ENCODE results near the gene PLB1. TPM values are rescaled to one million over a fixed set of nuclear protein-coding genes. Genes with fewer than 3 reads are reported as not detected.

PLB1 gene
- total and polyA plus RNA-seq, 9 of the 15 experiments (the other 6 are each of a cell fraction or from before 2014, with no cell fraction given), result 0.01 to 0.09 (median 0.07) TPM; not detected in 2

DNA sequence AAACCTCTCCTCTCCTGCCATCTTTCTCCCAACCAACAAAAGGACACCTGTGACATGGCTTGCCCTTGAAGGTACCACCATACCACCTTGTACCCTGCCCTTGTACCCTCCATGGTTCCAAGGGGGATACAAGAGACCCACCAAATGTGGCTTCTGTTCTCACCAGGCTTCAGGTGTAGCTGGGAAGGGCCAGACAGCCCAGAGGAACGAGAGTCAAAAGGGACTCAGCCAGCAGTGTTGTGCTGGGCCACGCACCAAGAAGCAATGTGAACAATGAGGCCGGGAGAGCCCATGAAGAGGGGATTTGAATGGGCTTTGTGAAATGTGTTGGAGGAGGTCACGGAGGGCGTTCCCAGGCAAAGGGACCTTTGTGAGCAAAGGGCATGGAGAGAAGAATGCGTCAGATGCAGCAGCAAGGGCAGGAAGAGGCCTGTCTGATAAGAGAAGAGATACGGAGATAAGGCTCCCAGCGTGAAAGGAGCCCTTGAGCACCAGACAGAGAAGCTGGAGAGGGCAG, 48.6 kb downstream of the PLB1 start (continued):
- TF ChIP-seq AFF4 (CRISPR knock-in tag; IDR thresholded peaks at IDR 0.05), result no peak
- TF ChIP-seq RAD21 (CRISPR knock-in tag; conservative IDR thresholded peaks at IDR 0.05 in 1 of 2, IDR thresholded peaks at IDR 0.05 in 1 of 2), result 0 out of 4 replicates have a peak, but pooled peaks of 1 of the 2 experiments have one; percentile 7
- TF ChIP-seq CBX8 (IDR thresholded peaks at IDR 0.05; ENCODE audit: borderline replicate concordance, extremely low read depth, low read depth, low read length, poor library complexity, severe bottlenecking), result no peak
- TF ChIP-seq TAF7 (tag; IDR thresholded peaks at IDR 0.05), result no peak
- TF ChIP-seq DLX4 (CRISPR knock-in tag; IDR thresholded peaks at IDR 0.05), result no peak
- peak; percentile 80 for TF ChIP-seq CTBP1 (IDR thresholded peaks at IDR 0.05; ENCODE audit: borderline replicate concordance)
- peak; percentile 39 for TF ChIP-seq CREM (IDR thresholded peaks at IDR 0.05; ENCODE audit: low read depth)
- TF ChIP-seq, protein P1, sequence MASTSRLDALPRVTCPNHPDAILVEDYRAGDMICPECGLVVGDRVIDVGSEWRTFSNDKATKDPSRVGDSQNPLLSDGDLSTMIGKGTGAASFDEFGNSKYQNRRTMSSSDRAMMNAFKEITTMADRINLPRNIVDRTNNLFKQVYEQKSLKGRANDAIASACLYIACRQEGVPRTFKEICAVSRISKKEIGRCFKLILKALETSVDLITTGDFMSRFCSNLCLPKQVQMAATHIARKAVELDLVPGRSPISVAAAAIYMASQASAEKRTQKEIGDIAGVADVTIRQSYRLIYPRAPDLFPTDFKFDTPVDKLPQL (IDR thresholded peaks at IDR 0.05; ENCODE audit: extremely low read depth, insufficient read length), result no peak
- no peak for TF ChIP-seq ZNF146 (CRISPR knock-in tag; IDR thresholded peaks at IDR 0.05; ENCODE audit: unreplicated experiment)
- 0 out of 2 replicates have a peak, but pooled peaks have one; percentile 27 for TF ChIP-seq ZNF589 (CRISPR knock-in tag; IDR thresholded peaks at IDR 0.05; ENCODE audit: low read depth)

Data from K562 (cell line).